HG03342 (cell line): Measurements from ENCODE around the gene NOP16.

ENCODE experiments used
- ATAC-seq: cut with Tn5 transposase; IDR thresholded peaks from one replicate; pipeline ENCODE4 v1.9.1; 2021; ENCODE audit warnings: mild to moderate bottlenecking, moderate library complexity; ENCODE audit not compliant: unreplicated experiment

The NOP16 gene

DNA sequence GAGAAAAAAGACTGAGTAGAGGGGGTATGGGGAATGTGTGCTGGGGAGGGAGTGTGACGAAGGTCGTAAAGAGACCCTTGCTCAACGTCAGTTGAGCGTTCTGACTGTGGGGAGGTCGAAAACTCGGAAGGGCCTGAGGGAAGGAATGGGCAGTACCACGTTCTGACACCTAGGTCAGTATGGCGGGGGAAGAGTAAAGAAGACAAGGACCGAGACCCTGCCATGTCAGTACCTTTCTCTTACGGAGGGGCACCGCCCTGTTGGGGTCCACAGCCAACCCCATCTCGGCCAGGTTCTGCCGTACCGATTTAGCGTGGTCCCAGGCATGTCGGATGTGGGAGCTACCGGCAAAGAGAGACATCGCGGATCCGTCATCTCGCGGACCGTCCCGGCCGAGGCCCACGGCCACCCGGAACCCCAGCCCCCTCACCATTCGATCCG lies 375 bp downstream of the NOP16 start:
- no peak for ATAC-seq

DNA sequence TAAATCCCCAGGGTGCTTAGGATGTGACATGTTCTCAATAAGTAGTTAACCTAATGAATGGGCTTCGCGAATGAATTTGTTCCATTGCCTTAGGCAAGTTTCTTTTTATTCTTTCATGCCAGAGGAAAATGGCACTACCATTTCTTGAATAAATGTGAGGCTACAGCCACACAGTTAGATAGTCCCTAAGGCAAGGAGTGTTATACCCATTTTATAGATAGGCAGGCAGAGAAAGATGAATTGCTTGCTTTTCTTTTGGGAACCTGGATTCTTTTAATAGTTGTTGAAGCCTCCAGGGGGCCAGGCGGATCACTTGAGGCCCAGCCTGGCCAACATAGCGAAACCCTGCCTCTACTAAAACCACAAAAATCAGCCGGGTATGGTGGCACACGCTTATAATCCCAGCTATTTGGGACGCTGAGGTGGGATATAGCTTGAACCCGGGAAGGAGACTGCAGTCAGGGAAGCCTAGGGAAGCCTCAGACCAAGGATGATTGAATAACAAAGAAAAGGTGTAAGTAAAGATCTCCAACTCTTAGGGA lies 943 bp downstream of the NOP16 start:
- ATAC-seq = no peak

DNA sequence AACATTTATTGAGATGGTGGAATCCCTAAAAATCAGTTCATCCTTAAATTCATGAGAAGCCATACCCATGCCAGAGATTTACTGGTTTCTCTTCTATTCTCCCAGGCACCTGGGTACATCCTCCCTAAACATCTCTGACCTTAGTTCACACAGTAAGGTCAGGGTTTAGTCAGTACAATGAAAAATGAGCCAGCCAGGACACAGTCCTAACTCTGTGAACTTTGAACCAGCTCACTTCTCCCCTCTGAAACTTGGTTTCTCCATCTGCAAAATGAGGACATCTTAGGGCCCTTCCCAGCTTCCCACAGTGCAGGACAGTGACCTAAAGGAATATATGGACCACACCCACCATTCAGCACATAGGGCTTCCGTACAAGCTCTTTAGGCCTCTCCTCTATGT lies 1.9 kb downstream of the NOP16 start:
- ATAC-seq = no peak

DNA sequence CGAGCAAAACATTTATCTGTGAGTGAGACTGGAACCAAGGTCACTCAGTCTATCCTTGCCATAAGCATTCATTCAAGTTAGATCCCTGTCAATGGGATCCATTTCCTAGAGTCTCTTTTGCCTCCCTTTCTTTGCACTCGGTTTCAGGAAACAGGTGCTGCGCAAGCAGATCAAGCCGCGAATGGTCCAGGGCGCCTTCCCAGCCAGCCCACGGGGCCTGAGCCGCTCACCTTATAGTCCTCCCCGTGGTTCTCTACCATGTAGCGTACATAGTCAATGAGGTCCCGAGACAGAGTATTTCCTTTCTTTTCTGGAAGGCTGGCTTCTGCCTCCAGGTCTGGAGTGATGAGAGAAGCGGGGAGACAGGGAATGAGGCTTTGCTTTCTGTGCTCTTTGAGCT lies 3.4 kb downstream of the NOP16 start:
- ATAC-seq = no peak

DNA sequence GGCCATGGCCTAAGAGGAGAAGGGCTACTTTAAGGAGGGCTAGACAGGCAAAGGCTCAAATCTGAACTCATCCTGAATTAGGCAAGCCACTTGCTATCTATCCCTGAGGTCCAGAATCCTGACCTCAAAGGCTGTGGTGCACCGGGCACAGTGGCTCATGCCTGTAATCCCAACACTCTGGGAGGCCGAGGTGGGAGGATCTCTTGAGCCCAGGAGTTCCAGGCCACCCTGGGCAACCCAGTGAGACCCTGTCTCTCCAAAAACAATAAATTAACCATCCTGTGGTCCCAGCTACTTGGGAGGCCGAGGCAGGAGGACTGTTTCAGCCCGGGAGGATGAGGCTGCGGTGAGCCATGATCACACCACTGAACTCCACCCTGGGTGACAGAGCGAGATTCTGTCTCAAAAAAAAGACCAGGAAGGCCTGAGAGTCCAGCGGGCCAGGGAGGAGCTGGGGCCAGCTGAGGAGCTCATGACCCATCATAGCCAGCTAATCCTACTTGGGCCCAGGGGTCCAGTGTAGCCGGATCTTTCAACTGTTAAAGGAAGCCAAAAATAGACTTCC lies 4.0 kb downstream of the NOP16 start:
- ATAC-seq = no peak

DNA sequence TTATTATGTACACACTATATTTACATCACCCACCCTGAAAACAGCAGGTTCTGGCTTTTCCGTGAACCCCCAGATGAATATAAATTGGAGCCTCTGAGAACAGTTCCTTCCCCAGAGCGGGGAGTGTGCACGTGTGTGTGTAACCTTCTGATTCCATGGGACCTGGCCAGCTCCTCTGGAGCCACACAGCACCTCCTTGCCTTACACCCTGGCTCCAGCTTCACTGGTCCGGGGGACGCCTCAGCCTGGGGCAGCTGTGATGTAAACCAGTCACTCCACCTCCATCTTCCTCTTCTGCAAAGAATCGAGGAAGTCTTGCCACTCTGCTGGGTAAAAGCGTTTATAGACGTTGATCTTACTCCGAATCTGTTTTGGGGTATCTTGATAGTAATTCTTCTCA lies 4.4 kb downstream of the NOP16 start:
- ATAC-seq = no peak

DNA sequence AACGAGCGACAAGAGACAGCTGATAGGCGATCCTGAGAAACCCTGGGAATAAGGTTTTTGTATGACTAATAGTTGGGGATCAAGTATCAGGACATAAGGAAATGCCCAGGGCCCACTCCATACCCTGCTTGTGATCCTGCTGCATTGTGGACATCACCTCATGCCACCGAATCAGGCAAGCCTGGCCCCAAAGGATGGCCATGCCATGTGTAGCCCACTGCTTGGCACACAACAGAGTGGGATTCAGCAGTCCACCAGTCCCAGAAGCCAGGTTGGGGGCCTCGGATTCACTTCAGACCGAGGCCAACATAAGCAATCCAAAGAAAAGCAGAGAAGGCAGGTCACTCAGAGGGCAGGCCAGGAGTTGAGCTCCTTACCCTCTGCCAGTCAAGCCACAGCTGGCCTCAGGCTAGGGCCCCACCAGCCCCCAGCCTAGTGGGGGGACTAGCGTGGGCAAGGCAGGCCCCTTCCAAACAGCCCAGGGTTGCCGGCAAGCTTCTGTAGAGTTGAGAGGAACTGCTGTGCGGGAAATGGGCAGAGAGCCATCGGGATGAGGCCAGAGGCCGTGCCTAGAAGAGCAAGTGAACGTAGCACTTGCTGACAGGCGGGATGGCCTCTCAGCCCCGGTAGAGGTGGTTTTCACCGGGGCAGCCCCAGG lies 5.0 kb downstream of the NOP16 start:
- no peak for ATAC-seq

DNA sequence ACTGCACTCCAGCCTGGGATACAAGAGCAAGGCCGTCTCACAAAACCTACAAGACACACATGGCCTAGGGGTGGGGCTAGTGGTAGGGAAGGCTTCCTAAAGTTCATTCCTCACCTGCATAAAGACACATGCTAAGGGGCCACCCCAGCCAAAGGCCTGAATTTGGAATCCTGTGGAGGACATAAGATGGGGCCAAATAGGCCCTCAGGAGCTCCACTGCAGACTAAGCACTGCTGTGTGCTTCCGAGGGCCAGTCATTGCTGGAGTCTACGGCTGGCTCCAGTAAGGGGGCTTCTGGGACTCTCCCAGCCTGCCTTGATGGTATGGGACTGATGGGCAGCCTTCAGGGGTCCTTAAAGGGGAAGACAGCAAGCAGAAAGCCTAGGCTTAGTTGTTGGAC lies 5.7 kb downstream of the NOP16 start:
- ATAC-seq = no peak

DNA sequence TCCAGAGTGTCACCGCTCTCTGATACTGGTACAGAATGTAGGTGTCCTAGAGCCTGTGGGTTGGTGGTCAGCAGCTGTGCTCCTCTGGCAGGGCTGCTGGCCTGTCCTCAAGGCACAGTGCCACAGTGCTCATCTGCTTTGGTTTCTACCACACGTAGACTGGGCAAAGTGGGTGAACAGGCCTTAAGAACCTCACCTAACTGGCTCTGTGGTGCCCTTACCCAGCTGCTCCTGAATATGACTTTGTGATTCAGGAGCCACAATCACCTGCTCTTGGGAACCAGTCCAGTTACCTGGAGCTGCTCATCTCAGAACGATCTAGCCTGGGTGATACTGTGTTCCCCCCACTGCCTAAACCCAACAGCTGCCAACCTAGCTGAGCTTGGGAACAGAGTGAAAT lies 6.4 kb downstream of the NOP16 start:
- no peak for ATAC-seq

DNA sequence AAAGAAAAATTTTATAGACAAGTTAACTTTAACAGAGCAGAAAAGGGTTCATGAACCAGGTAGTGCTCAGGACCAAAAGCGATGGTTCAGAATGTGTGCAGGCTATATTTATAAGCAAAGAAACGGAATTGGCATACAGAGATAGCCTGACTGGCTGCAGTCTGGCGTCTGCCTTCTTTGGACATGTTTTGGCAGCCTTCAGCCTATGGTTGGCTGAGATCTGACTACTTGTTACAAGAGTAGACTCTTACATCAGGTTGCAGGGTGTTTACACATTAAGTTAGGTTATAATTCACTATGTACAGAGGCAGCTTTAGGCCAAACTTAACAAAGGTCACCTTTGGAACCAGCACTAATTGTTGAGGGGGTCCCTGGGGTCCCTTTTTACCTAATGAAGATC lies 7.0 kb downstream of the NOP16 start:
- ATAC-seq = no peak

DNA sequence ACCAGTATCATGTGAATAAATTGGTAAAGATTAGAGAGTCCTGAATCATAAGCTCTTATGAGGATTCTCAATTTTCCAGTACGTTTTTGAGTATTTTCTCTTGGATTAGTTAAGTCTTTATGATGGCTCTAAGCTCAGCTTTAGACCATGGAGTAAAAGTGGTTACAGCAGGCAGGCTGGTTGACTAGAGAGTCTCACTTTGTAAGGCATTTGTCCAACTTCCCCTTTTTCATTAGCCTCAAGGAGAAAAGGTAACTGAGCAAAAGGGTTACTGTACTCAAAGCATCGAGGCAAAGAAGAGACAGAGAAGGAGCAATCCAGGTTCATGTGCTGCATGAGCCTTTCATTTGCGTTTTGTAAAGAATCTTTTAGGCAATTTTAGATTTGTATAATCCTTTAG lies 8.5 kb downstream of the NOP16 start:
- no peak for ATAC-seq

DNA sequence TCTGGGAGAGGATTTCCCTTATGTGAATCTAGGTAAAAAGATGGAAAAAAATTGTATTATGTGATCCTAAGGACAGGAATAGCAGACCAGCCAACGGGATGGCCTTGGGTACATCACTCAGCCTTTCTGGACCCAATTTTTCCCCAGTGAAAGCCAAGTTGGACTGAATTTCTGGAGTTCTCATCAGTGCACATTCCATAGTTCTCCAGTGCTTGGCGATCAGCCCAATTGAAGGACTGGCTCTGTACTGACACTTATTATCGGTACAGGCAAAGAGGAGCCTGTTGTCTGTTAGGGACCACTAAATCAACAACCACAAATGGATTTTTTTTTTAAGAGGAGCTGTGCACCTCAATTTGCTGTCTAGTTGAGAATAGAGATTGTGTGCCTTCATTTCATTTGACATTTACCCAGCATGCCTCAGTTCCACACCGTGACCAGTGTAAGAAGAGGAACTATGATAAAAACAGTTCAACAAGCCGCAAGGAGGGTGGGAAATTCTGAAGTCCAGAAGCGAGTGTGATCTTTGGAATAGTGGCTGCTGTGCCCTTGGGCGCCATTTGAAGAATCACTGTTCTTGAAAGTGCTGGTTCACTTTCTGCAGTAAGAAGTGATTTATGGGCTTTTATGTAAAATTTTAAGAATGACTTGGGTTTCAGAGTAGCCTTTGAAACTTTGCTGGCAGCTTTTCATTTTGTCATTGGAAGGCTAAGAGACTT lies 15.1 kb downstream of the NOP16 start:
- no peak for ATAC-seq

DNA sequence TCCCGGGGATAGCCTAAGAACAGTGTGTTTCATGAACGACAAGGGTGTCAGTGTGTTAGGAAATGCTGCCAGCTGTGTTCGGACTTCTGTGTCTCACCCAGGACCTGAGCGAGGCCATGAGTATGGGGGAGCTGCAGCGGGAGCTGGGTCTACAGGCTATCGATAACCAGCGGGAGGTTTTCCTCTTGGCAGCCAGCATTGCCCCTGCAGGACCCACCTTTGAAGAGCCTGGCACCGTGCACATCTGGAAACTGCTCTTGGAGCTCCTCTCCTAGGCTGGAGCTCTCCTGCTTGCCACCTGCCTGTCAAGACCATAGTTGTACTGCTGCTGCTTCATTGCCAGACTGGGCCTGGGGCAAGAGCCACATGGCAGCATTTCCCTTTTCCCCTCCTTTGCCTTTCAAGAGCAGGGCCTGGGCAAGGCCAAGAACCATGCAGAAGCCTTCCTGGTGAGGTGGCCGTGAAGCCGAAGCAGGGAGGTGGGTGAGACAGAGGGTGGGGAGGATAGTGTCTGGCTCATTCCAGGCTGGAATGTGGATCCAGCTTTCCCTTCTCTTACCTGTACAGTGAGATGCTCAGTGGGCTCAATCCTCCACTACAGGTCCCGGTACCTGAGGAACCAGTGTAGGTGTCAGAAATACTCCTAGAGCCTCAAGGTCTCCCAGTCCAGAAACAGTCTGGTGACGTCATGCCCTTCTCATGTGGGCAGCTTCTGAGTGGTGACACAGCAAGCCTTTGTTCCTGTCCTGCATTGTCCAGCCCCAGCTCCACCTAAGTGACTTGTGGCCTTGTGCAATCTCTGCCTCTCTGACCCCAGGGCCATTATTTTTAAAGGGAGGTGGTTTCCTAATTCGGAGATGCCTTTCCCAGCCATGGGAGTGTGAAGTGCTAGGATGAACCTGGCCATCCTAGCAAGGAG lies 16.5 kb downstream of the NOP16 start:
- no peak for ATAC-seq

DNA sequence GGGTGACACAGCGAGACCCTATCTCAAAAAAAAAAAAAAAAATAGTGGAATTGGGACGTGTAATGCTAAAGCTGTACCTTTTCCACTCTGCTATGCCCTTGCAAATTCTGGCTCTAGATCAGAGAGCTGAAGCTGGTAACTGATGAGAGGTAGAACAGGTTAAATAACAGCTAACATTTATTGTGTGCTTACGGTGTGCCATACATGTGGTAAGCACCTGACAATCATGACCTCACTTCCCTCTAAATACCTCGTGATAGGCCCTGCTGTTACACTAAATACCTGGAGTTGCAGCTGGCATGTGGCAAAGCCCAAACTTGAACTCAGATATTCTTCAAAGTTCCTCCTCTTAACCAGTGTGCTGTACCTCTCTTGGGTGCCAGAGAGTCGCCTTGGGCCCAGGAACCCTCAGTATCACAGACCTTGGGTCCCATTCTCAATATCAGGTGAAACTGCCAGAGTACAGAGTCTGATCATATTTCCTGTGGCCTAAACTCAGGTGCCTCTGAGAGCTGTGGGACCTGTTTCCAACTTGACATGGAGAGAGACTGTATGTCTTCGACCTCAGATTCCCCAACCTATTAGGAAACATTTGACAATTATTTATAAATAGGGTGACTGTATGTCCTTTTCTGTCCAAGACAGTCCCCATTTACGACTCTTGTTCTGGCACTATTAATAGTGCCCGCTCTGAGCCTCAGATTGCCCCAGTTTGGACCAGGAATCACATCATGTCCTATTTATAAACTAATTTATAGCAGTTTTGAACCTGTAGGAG lies 18.3 kb downstream of the NOP16 start:
- no peak for ATAC-seq

DNA sequence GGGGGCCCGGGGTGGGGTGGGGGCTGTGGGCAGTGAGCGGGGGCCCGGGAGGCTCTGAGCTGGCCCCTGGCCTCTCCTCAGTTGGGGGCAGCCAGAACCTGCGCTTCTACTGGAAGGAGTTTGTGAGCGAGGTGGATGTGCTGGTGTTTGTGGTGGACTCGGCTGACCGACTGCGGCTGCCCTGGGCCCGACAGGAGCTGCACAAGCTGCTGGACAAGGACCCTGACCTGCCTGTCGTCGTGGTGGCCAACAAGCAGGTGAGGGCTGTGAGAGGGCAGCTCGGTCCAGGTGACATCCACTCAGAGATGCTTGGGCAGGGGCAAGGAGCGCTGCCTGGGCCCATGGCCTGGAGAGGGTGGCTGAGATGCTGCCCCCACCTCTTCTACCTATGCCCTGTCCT lies 19.7 kb downstream of the NOP16 start:
- ATAC-seq = no peak

DNA sequence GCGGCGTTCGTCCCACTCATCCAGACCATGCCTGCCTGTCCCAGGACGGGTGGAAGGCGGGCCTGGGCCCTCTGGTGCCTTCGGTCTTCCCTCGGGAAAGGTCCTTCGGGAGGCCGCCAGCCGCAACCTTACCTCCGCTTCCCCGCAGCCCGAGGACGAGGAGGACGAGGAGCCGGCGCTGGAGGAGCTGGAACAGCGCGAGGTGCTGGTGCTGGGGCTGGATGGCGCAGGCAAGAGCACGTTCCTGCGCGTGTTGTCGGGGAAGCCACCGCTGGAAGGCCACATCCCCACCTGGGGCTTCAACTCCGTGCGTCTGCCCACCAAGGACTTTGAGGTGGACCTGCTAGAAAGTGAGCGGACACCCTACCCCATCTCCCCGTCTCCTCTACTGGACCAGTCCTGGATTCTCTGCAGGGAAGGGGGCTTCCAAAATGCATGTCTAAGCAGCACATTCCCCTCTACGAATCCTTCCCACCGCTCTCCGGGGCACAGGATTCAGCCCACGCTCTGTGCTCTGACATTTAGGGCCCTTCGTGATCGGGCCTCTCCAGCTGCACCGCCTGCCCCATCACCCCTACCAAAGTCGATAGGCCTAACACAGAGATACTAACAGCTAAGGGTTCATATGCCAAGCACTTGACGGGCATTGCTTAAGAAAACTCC lies 22.0 kb downstream of the NOP16 start:
- no peak for ATAC-seq

DNA sequence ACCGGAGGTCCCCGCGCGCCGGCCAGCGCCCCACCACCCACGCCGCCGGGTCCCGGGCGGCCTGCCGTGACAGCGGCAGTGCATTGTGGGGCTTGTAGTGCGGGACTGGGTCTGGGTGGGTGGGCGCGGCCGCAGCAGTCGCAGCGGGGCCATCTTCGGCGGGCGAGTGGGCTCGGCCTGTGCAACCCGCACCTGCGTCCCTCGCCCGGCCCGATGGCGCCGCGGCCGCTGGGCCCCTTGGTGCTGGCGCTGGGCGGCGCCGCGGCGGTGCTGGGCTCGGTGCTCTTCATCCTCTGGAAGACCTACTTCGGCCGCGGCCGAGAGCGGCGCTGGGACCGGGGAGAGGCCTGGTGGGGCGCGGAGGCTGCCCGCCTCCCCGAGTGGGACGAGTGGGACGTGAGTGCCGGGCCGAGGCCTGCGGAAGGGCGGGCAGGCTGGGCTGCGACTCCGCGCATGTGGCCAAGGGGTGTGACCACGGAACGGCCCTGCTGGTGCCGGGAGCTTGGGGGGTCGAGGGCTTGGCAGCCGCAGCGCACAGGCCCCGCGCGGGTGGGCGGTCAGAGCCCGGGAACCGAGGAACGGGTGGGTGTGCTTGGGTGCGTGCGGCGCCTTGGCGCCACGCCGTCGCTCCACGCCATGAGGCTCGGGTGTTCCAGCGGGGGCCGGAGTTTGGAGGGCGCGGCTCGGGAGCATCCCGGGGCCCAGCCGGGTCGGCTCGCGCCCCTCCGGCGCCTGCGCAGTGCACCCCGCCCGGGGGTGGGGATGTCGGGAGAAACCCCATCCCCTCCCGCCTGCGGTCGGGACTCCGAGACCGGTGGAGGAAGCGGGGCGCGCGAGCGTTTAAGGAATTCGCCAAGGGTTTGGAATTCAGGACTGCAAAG lies 22.8 kb downstream of the NOP16 start, which contains the start of gene ARL10:
ARL10 (plus strand) TSS at position 137 of the 881 bp plus-strand sequence; CDS start at position 214, 77 bp downstream.
- peak; percentile 38 for ATAC-seq

DNA sequence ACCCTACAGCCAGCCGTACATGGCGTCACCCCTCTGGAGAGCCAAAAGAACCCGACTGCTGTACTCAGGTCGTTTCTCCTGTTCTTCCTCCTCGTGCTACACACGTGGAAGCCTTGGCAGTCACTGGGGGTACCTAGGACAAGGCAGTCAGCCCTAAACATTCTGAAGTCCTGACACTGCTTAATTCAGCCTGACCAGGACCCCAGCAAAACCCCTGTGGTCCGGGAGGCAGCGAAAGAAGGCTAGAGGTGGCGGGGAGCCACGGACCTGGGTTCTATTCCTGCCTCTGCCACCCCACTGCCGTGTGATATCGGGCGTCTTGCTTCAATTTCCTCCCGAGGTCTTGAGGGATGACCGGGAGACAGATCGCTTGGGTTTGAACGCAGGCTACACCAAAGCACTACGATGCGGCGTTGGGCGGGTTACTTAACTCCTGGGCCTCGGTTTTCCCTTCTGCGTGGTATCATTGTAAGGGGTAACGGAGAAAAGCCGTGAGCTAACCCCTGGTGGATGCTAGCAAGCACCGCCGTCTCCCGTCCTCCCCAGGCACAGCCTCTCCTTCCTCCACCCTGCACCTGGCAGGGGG lies 23.5 kb downstream of the NOP16 start:
- ATAC-seq = peak; percentile 6

DNA sequence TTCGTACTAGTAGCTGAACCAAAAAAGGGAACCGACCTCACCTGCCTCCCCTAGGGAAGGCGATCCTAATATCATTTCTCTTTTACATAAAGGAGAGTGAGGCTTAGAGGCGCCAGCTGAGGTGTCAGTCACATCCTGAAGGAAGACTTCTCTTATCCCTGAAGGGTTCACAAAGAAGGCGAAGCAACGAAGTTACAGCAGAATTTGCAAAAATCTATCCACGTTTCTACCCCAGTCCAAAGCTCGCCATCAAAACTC lies 26.2 kb downstream of the NOP16 start:
- peak; percentile 17 for ATAC-seq
